Right cardiac atrium (tissue), 5 donors: ENCODE data around the gene MYO7B. TPM values are rescaled to one million over a fixed set of nuclear protein-coding genes. Genes with fewer than 3 reads are reported as not detected.

Experiments used
- ATAC-seq, 2 donors: fragments of 200-7000 bp; cut with Tn5 transposase; one replicate each; pipeline versions ENCODE4 v1.8.0 to v1.9.1; 2020; ENCODE audit warnings: moderate library complexity in 2 of 2, mild to moderate bottlenecking in 1 of 2
- DNase-seq, 3 donors: peaks; one replicate each; pipeline ENCODE4 v3.0.0-alpha.2; 2020
- H3K27ac ChIP-seq: one replicate; pipeline ENCODE4 v1.5.1; 2013; ENCODE audit warnings: mild to moderate bottlenecking, low read length, control low read depth, moderate library complexity
- H3K27me3 ChIP-seq: one replicate; pipeline ENCODE4 v1.6.1; 2013; ENCODE audit not compliant: control insufficient read depth, insufficient read depth
- H3K4me1 ChIP-seq: one replicate; pipeline ENCODE4 v1.6.1; 2013; ENCODE audit warnings: low read length; ENCODE audit not compliant: control insufficient read depth, insufficient read depth
- H3K4me3 ChIP-seq: one replicate; pipeline ENCODE4 v1.5.1; 2013; ENCODE audit warnings: low read length, control low read depth
- H3K9me3 ChIP-seq: one replicate; pipeline ENCODE4 v1.6.1; 2013; ENCODE audit warnings: low read length; ENCODE audit not compliant: control insufficient read depth
- WGBS: extraction: QIAGEN DNeasy Blood & Tissue Kit; methylation state at CpG from one replicate; pipeline ENCODE4 v1.1.7; 2013; 5-methylcytosine and 5-hydroxymethylcytosine counted together
- intact Hi-C, 4 donors: fragments of 100-400 bp; cut with DNase I; formaldehyde crosslinking; loops; one replicate each; pipeline versions ENCODE4 v1.11.0 to v1.14.0; 2022 to 2023
- polyA plus RNA-seq: library from polyadenylated mRNA; stranded (reverse); fragments of 200-250 nt; gene quantifications from one replicate; pipeline ENCODE4 v1.2.3, GENCODE V29; 2013
- total RNA-seq, 4 donors: library from RNA; stranded (reverse); fragmentation: NEBNext Ultra II Directional; extraction: Animal tissue kit (Norgen Biotek cat#: 25700); gene quantifications; one replicate each; pipeline ENCODE4 v1.2.1, GENCODE V29; 2021
- donor health status: healthy with polysubstance abuse.
- donor health status: DM: no; HTN: yes; CAD: no.
- donor health status: DM: no; HTN: no; CAD: no.
- donor health status: DM: no; HTN: yes; CAD: no; lungs with severe emphysema.
- donor health status: DM: yes; HTN: yes; CAD: no.

The MYO7B gene
- total and polyA plus RNA-seq, 5 donors: 0.29 to 0.81 (median 0.45) TPM

DNA sequence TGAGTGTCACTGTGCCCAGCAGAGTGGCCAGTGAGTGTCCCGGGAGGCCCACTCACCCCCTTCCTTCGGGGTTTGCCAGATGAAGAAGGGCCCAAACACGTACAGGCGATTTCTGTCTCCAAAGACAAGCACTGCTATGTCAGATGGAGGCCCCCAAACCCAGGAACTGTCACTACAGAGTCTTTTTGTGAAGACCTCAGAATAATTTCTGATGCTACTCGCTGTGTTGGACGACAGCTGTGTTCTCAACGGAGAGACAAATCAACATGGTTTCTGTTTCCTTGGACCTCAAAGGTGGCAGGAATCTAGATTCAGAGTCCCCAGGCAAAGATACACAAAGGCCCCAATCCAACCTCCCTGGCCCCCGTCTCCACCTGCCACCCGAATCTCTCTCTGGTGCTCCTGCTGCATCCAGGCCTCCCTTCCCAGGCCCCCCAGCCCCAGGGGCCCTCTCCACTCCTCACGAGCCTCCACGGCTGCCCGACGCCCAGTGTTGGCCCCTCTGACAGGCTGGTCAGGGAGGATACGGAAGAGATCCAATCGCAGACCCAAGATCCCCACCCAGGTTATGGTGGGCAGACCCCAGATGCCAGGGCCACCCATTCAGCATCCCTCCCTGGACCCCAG, 108.1 kb downstream of the MYO7B start:
- no peak overlapping the region for H3K27ac ChIP-seq
- peak in 2 of 3 donors; percentile 31 to 54 for DNase-seq

DNA sequence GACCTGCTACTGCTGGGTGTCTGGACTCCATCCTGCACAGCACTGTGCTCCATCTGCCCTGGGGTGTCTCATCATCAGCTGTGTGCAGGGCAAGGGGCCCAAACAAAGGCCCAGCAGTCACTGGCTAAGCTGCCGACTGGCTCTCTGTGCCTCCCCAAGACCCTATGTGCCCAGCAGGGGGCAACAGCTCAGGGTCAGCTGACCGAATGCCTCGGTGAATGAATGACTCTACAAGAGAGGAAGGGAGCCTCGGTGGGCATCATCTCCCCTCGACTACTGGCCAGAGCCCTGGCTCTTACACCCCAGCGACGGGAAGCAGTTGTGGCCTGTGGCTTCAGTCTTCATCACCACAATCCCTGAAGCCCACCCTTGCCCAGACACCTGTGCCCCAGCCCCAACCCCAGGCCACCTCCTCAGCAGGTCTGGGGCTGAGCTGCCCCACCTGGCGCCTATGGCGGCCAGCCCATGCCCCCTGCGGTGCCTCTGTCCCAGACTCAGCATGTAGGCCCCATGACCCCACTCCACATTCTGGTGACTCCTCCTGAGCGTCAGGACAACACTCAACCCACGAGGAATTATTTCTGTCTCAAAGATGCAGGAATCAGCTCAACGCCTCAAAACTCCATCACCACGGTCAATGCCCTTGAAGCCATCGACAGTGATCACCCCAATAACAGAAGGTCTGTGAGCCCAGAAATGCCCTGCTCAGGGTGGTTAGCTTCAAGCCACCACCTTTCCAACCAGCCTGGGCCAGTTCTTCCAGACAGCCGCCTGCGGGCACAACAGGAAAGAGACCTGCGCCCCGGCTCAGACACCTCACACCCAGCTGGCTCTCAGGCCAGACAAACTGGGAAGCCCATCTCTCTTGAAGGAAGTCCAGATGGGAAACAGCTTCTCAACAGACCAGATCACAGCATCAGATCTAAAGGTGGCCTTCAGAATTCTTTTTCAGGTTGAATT, 108.9 kb downstream of the MYO7B start:
- DNase-seq: peak in 2 of 3 donors; percentile 47 to 58
- no peaks in the 10 kb centered on the region for H3K27me3 ChIP-seq
- no peak overlapping the region for H3K27ac ChIP-seq
- no peak overlapping the region for H3K4me3 ChIP-seq
- no peak for ATAC-seq
- WGBS: 82% methylated on average over 19 of the region's 19 CpGs
- no peaks in the 10 kb centered on the region for H3K9me3 ChIP-seq
- H3K4me1 ChIP-seq: peaks cover 14% of the 10 kb centered on the region
- intact Hi-C loops: no loop called here

More for the DNA sequence above, 108.1 kb downstream of the MYO7B start:
- no peak for ATAC-seq
- 81% methylated on average over 15 of the region's 15 CpGs for WGBS
- intact Hi-C loops: no loop called here
- H3K27me3 ChIP-seq: no peaks in the 10 kb centered on the region
- H3K4me1 ChIP-seq: peaks cover 10% of the 10 kb centered on the region
- no peaks in the 10 kb centered on the region for H3K9me3 ChIP-seq
- no peak overlapping the region for H3K4me3 ChIP-seq

DNA sequence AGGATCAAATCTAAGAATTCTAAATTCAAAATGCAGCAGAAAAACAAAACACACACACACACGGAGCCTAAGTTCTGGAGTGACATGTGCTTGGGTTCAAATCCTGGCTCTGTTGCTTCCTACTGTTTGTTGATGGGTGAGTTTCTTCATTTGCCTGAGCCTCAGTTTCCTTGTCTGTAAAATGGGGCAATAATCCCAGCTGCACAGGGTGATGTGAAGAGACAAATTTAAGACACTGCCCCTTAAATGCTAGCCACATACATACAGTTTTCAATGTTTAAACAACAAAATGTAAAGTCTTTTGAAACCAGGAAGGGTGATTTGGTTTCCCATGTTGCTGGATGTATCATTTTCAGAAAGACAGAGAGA, 109.5 kb downstream of the MYO7B start:
- intact Hi-C loops: no loop called here
- Histone ChIP-seq H3K9me3 (no peaks in the 10 kb centered on the region), H3K4me1 (peaks cover 16% of the 10 kb centered on the region), H3K4me3 (no peak overlapping the region), H3K27ac (no peak overlapping the region), H3K27me3 (no peaks in the 10 kb centered on the region)
- DNase-seq (no peak), ATAC-seq (no peak)
- WGBS: 67% methylated on average over 1 of the region's 1 CpG

DNA sequence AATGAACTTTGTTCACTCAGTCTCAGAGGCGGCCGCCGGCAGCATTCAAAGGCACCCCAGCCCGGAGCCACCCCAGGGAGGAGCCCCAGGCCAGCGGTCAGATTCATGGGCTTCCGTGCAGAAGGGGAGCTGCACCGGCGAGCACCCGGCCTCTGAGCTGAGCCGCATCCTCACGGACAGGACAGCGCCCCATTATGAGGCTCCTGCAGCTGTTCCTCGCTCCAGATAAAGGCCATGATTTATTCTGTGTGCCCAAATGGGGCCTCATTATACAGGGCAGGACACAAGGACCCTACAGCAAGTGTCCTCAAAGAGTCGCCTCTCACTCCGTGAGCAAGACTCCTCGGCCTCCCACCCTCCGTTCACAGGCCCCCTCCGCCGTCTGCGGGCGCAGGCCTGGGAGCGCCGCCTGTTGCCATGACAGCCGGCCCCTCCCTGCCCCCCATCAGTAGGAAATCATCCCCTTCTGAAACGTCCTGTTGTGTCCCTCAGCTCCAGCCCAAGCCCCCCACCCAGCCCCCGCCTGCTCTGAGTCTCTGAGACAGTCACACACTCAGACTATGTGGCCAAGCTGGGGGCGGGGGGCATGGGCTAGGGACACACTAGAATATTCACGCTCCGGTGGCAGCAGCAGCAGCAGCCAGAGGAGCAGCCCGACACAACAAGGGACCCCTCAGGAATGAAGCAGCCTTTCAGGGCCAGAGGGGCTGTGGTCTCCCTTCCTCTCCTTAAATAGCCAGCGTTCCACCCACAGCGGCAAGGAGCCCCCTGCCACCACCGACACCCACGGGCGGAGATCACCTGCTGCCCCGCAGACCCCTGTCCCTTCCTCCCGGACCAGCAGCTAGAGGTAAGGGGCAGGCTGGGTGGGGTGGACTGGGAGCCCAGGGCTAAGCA, 110.2 kb downstream of the MYO7B start, which contains the start of gene GPR17:
Gene GPR17 (plus strand): TSS at position 759 of the 897 bp plus-strand sequence. CDS start 4,583 bp downstream, outside the sequence.
- H3K9me3 ChIP-seq: no peaks in the 10 kb centered on the region
- H3K27me3 ChIP-seq: no peaks in the 10 kb centered on the region
- intact Hi-C loops: no loop called here
- H3K27ac ChIP-seq: peak within 1 kb of the TSS; percentile 28
- H3K4me1 ChIP-seq: peaks cover 19% of the 10 kb centered on the region
- ATAC-seq (no peak), DNase-seq (peak; percentile 16 to 60 (median 51))
- WGBS: 85% methylated on average over 37 of the region's 37 CpGs
- H3K4me3 ChIP-seq: no peak within 1 kb of the TSS

DNA sequence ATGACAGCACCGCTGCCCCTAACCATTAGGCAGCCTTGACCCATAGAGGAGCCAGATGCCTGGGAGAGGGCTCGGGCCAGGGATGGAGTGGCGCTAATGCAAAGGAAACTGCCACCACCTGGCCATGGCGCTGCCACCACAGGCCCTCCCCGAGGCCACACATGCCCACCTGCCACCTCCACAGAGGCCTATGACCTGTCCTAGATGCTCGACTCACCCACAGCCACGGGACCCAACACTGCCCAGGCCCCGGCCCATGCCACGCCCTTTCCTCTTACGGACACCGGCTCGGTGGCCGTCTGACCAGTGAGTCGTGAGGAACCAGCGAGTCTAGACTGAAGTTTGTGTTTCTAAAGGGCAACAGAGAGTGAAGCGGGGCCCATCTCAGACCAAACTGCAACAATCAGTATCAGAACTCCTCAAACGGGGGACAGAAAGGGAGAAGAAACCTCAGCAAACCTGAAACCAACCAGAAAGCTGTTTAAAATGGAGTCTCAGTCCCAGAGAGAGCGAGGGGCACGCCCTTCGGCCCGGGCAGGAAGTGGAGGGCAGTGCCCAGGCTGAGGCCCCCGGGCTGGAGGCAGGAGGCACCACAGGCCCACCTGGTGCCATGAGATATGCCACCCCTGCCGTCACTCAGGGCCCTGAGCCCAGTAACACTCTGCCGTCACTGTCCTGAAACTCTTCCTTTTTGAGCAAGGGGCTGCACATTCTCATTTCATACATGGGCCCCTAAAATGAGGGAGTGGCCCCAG, 111.2 kb downstream of the MYO7B start:
- Histone ChIP-seq H3K9me3 (no peaks in the 10 kb centered on the region), H3K27ac (peak overlapping the region; percentile 28), H3K4me3 (no peak overlapping the region), H3K27me3 (no peaks in the 10 kb centered on the region), H3K4me1 (peaks cover 27% of the 10 kb centered on the region)
- 65% methylated on average over 24 of the region's 24 CpGs for WGBS
- ATAC-seq (peak in 1 of 2 donors; percentile 7), DNase-seq (peak; percentile 28 to 50 (median 48))
- intact Hi-C loops: no loop called here

DNA sequence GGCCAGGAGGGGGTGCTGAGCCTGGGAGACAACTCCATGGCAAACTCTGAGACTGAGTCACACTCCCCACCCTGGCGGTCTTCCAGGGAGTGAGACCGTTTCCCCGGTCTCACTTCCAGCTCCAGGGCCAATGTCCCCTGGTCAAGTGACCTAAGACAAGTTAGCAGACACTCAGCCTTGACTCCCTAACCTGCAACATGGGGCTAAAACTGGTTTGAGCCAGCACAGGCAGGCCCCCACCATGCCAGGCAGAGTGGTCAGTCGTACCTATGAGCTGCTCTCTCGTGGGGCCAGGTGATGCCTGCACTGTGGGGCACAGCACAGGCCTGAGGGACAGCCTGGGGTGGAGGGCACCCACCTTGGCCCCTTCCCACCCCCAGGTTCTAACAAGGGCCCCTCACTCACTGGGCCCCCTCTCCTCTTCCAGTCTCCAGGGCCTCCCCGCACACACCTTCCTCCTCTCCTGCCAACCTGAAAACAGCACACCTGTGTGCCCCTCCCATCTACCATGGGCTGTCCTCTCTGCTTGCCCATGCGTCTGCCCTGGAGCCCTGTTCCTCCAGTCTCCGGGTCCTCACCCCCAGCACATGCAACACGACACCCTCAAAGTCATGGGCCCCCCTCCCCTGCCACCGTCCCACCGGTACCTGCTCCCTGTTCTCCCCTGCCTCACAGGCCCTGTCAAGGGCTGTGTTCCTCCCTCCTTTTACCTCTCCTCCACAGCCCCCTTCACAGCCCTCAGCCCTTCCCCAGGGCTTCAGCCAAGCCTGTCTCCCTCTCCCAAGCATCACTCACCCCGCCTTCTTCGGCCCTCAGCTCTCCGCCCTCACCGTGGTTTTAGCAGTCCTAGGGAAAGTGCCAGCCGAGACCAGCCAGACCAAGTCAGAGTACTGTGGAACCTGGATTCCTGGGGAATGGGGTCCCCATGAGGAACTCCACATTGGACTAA, 112.0 kb downstream of the MYO7B start:
- intact Hi-C loops: no loop called here
- 65% methylated on average over 16 of the region's 16 CpGs for WGBS
- ATAC-seq: peak in 1 of 2 donors; percentile 55
- no peak overlapping the region for H3K4me3 ChIP-seq
- DNase-seq: peak; percentile 68 to 81 (median 69)
- no peaks in the 10 kb centered on the region for H3K27me3 ChIP-seq
- no peaks in the 10 kb centered on the region for H3K9me3 ChIP-seq
- H3K4me1 ChIP-seq: peaks cover 27% of the 10 kb centered on the region
- H3K27ac ChIP-seq: peak overlapping the region; percentile 28

DNA sequence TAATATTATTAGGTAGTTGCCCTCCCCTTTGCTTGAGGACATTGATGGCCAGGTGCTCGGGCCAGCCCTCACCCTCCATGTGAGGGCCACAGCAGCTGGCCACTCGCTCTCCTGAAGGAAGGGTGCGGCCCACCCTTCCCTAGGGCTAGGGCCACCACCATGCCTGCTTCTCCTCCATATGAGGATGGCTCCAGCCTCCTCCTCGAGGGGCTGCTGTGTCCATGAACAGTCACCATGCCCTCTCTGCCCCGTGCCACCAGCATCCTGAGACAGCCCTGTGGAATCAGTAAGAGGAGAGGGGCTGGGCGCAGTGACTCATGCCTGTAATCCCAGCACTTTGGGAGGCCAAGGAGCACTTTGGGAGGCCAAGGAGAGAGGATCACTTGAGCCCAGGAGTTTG, 112.8 kb downstream of the MYO7B start:
- Histone ChIP-seq H3K27me3 (no peaks in the 10 kb centered on the region), H3K4me1 (peaks cover 35% of the 10 kb centered on the region), H3K27ac (no peak overlapping the region), H3K9me3 (no peaks in the 10 kb centered on the region), H3K4me3 (no peak overlapping the region)
- peak in 1 of 3 donors; percentile 37 for DNase-seq
- intact Hi-C loops: no loop called here
- no peak for ATAC-seq
- 91% methylated on average over 6 of the region's 6 CpGs for WGBS

DNA sequence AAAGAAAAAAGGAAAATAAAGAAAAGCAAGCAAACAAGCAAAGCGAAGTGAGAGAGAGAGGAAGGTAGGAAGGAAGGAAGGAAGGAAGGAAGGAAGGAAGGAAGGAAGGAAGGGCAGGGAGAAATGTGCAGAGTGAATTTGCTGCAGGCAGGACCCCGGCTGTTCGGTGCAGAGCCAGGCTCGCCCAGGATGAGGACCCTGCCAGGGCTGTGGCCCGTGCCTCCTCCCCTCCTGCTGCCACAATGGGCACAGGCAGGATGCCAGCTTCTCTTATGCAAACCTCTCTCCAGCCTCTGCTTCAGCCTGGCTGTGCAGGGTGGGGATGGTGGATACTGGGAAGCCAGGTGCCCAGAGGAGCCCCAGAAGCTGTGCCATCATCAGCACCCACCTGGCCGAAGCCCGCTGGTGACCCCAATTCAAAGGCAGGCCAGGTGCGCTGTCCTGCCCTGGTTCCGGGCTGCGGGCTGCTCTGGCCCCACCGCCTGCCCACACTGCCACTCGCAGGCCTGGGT, 113.7 kb downstream of the MYO7B start:
- intact Hi-C loops: no loop called here

DNA sequence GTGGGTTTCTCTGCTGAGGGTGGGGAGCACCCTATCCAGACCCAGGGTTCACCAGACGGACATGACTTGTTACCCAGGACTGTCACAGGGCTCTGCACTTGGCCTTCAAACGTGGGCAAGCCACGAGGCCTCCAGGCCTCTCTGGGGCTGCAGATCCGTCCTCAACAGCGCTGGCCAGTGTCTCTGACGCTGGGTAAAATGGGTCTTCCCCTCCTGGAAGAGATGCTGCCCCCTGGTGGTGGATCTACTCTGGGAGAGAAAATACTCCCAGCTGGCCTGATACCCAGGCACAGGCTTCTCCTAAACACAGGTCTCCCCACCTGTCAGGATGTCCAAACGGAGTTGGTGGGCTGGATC, 114.2 kb downstream of the MYO7B start:
- Histone ChIP-seq H3K27ac (peak overlapping the region; percentile 31), H3K9me3 (no peaks in the 10 kb centered on the region), H3K4me1 (peaks cover 40% of the 10 kb centered on the region), H3K27me3 (no peaks in the 10 kb centered on the region), H3K4me3 (no peak overlapping the region)
- DNase-seq: peak; percentile 85 to 90 (median 86)
- 14% methylated on average over 7 of the region's 7 CpGs for WGBS
- intact Hi-C loops: no loop called here
- ATAC-seq: peak; percentile 9 to 17

More for the DNA sequence above, 113.7 kb downstream of the MYO7B start:
- ATAC-seq (no peak), DNase-seq (peak; percentile 41 to 79 (median 69))
- Histone ChIP-seq H3K27me3 (no peaks in the 10 kb centered on the region), H3K27ac (peak overlapping the region; percentile 31), H3K4me1 (peaks cover 39% of the 10 kb centered on the region), H3K4me3 (no peak overlapping the region), H3K9me3 (no peaks in the 10 kb centered on the region)
- WGBS: 64% methylated on average over 12 of the region's 12 CpGs
